ENCODE measurements around the gene PLPPR1.

PLPPR1 gene

GRCh38 chr9:101014566-101014965 lies 14.0 kb upstream of the PLPPR1 start:
- POLR2A ChIA-PET (ENCODE audit: low non-redundant PET), result no interaction called here
- DNase-seq (ENCODE audit: low spot score), result no peak
- CTCF ChIA-PET, result no interaction called here

GRCh38 chr9:101018467-101018866 lies 10.1 kb upstream of the PLPPR1 start:
- TF ChIP-seq CTCF (conservative IDR thresholded peaks at IDR 0.05; ENCODE audit: low read depth), result no peak
- no peak overlapping the region for H3K27ac ChIP-seq
- POLR2A ChIA-PET (ENCODE audit: low non-redundant PET), result no interaction called here
- CTCF ChIA-PET, result no interaction called here
- DNase-seq (ENCODE audit: low spot score), result no peak

More at GRCh38 chr9:101014566-101014965, 14.0 kb upstream of the PLPPR1 start:
- TF ChIP-seq CTCF (conservative IDR thresholded peaks at IDR 0.05; ENCODE audit: low read depth), result no peak
- H3K27ac ChIP-seq, result no peak overlapping the region

- TF ChIP-seq CTCF (conservative IDR thresholded peaks at IDR 0.05; ENCODE audit: low read depth), result no peak
- POLR2A ChIA-PET (ENCODE audit: low non-redundant PET), result no interaction called here
- CTCF ChIA-PET, result interaction anchor here (0.7 kb wide), 1 partner anchor 28 kb away, joined by 4 read pairs; no protein-coding TSS in a partner anchor
- H3K27ac ChIP-seq, result no peak overlapping the region
- no peak for DNase-seq (ENCODE audit: low spot score)
Observed at GRCh38 chr9:101022704-101023103, 5.8 kb upstream of the PLPPR1 start.

GRCh38 chr9:101025940-101026339 lies 2.6 kb upstream of the PLPPR1 start:
- no peak for DNase-seq (ENCODE audit: low spot score)
- POLR2A ChIA-PET (ENCODE audit: low non-redundant PET), result interaction anchor here (0.7 kb wide), 1 partner anchor 63 kb away, joined by 5 read pairs; no protein-coding TSS in a partner anchor
- no peak for TF ChIP-seq CTCF (conservative IDR thresholded peaks at IDR 0.05; ENCODE audit: low read depth)
- no peak overlapping the region for H3K27ac ChIP-seq
- CTCF ChIA-PET, result interaction anchor here (0.5 to 0.6 kb wide), 3 partner anchors 425 to 1488 kb away, joined by 3 read pairs; no protein-coding TSS in a partner anchor

- CTCF ChIA-PET, result interaction anchor here (0.6 kb wide), 1 partner anchor 1177 kb away, joined by 3 read pairs; no protein-coding TSS in a partner anchor
- TF ChIP-seq CTCF (conservative IDR thresholded peaks at IDR 0.05; ENCODE audit: low read depth), result no peak
Observed at GRCh38 chr9:101026824-101027223, 1.7 kb upstream of the PLPPR1 start.

GRCh38 chr9:101027236-101027635 lies 1.3 kb upstream of the PLPPR1 start:
- no peak overlapping the region for H3K27ac ChIP-seq
- ChIA-PET CTCF (no interaction called here), POLR2A (ENCODE audit: low non-redundant PET) (no interaction called here)
- no peak for TF ChIP-seq CTCF (conservative IDR thresholded peaks at IDR 0.05; ENCODE audit: low read depth)
- DNase-seq (ENCODE audit: low spot score), result no peak

More at GRCh38 chr9:101026824-101027223, 1.7 kb upstream of the PLPPR1 start:
- no peak for DNase-seq (ENCODE audit: low spot score)
- POLR2A ChIA-PET (ENCODE audit: low non-redundant PET), result no interaction called here
- H3K27ac ChIP-seq, result no peak overlapping the region
